Measurements from ENCODE around the gene FAM20C.

- no peak for TF ChIP-seq CTCF (IDR thresholded peaks at IDR 0.05)
- no peak for TF ChIP-seq ZFX (IDR thresholded peaks at IDR 0.05; ENCODE audit: borderline replicate concordance)
Observed at GRCh38 chr7:298375-298702, 106.0 kb downstream of the FAM20C start.

Data from 22Rv1 (cell line).